Trophoblast cell (in vitro differentiated cells and primary cell): ENCODE measurements around the gene ITGB1.
"Not testable (repeated sequence)": the region's sequence is repeated elsewhere in the genome, so short reads cannot be mapped to it uniquely, and the experiment has no call there.

Source experiments
- DNase-seq, 2 donors: peaks; one replicate each; pipeline ENCODE4 v3.0.0-alpha.2; 2016
- H2AFZ ChIP-seq: 2 replicates; pipeline ENCODE4 v1.6.1; 2013; ENCODE audit warnings: low read length, moderate library complexity, mild to moderate bottlenecking; ENCODE audit not compliant: insufficient read depth, poor library complexity
- H2AK5ac ChIP-seq: 2 replicates; pipeline ENCODE4 v1.6.1; 2013; ENCODE audit warnings: mild to moderate bottlenecking, low read length
- H2BK120ac ChIP-seq: 2 replicates; pipeline ENCODE4 v1.6.1; 2013; ENCODE audit warnings: low read length, mild to moderate bottlenecking, moderate library complexity; ENCODE audit not compliant: insufficient read depth, poor library complexity
- H2BK12ac ChIP-seq: 2 replicates; pipeline ENCODE4 v1.6.1; 2013; ENCODE audit warnings: mild to moderate bottlenecking, low read length, moderate library complexity
- H2BK5ac ChIP-seq: 2 replicates; pipeline ENCODE4 v1.6.1; 2013; ENCODE audit warnings: low read length, low read depth, moderate library complexity, mild to moderate bottlenecking; ENCODE audit not compliant: poor library complexity
- H3K14ac ChIP-seq: 2 replicates; pipeline ENCODE4 v1.6.1; 2013; ENCODE audit warnings: mild to moderate bottlenecking, low read length
- H3K18ac ChIP-seq: 2 replicates; pipeline ENCODE4 v1.6.1; 2013; ENCODE audit warnings: mild to moderate bottlenecking, low read length
- H3K23ac ChIP-seq: 2 replicates; pipeline ENCODE4 v1.6.1; 2013; ENCODE audit warnings: low read length
- H3K27ac ChIP-seq: 2 replicates; pipeline ENCODE4 v1.5.1; 2013; ENCODE audit warnings: low read depth, mild to moderate bottlenecking, inconsistent platforms, low read length, moderate library complexity
- H3K27me3 ChIP-seq: 2 replicates; pipeline ENCODE4 v1.6.1; 2013; ENCODE audit warnings: inconsistent platforms, mild to moderate bottlenecking, low read length, moderate library complexity; ENCODE audit not compliant: insufficient read depth
- H3K36me3 ChIP-seq, 2 experiments: 1 replicate in 1 of 2; 2 replicates in 1 of 2; pipeline ENCODE4 v1.6.1; 2013; ENCODE audit warnings: low read length in 2 of 2, mild to moderate bottlenecking in 2 of 2, moderate library complexity in 1 of 2; ENCODE audit not compliant: insufficient read depth in 2 of 2, control insufficient read depth in 1 of 2
- H3K4ac ChIP-seq: 2 replicates; pipeline ENCODE4 v1.6.1; 2013; ENCODE audit warnings: low read depth, mild to moderate bottlenecking, low read length, moderate library complexity
- H3K4me1 ChIP-seq, 2 experiments: 1 replicate in 1 of 2; 2 replicates in 1 of 2; pipeline ENCODE4 v1.6.1; 2013; ENCODE audit warnings: low read length in 2 of 2, mild to moderate bottlenecking in 2 of 2, moderate library complexity in 1 of 2; ENCODE audit not compliant: insufficient read depth in 2 of 2, control insufficient read depth in 1 of 2
- H3K4me2 ChIP-seq: 2 replicates; pipeline ENCODE4 v1.6.1; 2013; ENCODE audit warnings: inconsistent platforms, mild to moderate bottlenecking, low read length, moderate library complexity
- H3K4me3 ChIP-seq: 2 replicates; pipeline ENCODE4 v1.5.1; 2013; ENCODE audit warnings: mild to moderate bottlenecking, low read depth, low read length, inconsistent platforms
- H3K79me1 ChIP-seq: one replicate; pipeline ENCODE4 v1.6.1; 2013; ENCODE audit warnings: low read length
- H3K79me2 ChIP-seq: 2 replicates; pipeline ENCODE4 v1.6.1; 2013; ENCODE audit warnings: low read length, mild to moderate bottlenecking; ENCODE audit not compliant: control insufficient read depth, insufficient read depth, poor library complexity
- H3K9ac ChIP-seq: 2 replicates; pipeline ENCODE4 v1.6.1; 2013; ENCODE audit warnings: mild to moderate bottlenecking, low read length
- H3K9me3 ChIP-seq: 2 replicates; pipeline ENCODE4 v1.6.1; 2013; ENCODE audit warnings: low read depth, mild to moderate bottlenecking, control low read depth, inconsistent platforms, low read length; ENCODE audit not compliant: insufficient read depth
- H4K12ac ChIP-seq: 2 replicates; pipeline ENCODE4 v1.6.1; 2013; ENCODE audit warnings: low read depth, mild to moderate bottlenecking, low read length, moderate library complexity
- H4K8ac ChIP-seq: 2 replicates; pipeline ENCODE4 v1.6.1; 2013; ENCODE audit warnings: low read depth, mild to moderate bottlenecking, low read length, moderate library complexity
- H4K91ac ChIP-seq: one replicate; pipeline ENCODE4 v1.6.1; 2013; ENCODE audit warnings: low read depth, mild to moderate bottlenecking, low read length, moderate library complexity
- WGBS: extraction: QIAGEN DNeasy Blood & Tissue Kit; methylation state at CpG from one replicate; pipeline ENCODE4 v1.1.7; 2013; ENCODE audit warnings: missing lambda C conversion rate; ENCODE audit not compliant: insufficient read length, insufficient coverage; ENCODE audit errors: extremely low coverage; 5-methylcytosine and 5-hydroxymethylcytosine counted together

The ITGB1 gene

GRCh38 chr10:32911285-32912016 is 46.6 kb downstream of the ITGB1 start:
- WGBS = no CpG with 5 or more reads among the region's 11 CpGs
- H4K8ac ChIP-seq = no peak overlapping the region
- no peaks in the 10 kb centered on the region for H3K27me3 ChIP-seq
- H3K9ac ChIP-seq = no peak overlapping the region
- H3K9me3 ChIP-seq = no peaks in the 10 kb centered on the region
- H2BK12ac ChIP-seq = no peak overlapping the region
- H3K79me1 ChIP-seq = no peaks in the 10 kb centered on the region
- H4K91ac ChIP-seq = no peak overlapping the region
- no peak overlapping the region for H2AFZ ChIP-seq
- peaks cover 0 to 3% of the 10 kb centered on the region in 2 experiments for H3K4me1 ChIP-seq
- peaks cover 15 to 22% of the 10 kb centered on the region in 2 experiments for H3K36me3 ChIP-seq
- DNase-seq = no peak
- H3K23ac ChIP-seq = no peak overlapping the region
- H3K4me3 ChIP-seq = no peak overlapping the region
- H3K14ac ChIP-seq = no peak overlapping the region
- no peak overlapping the region for H2BK5ac ChIP-seq
- no peak overlapping the region for H3K4me2 ChIP-seq
- no peak overlapping the region for H3K18ac ChIP-seq
- no peak overlapping the region for H2BK120ac ChIP-seq
- no peak overlapping the region for H2AK5ac ChIP-seq
- H3K4ac ChIP-seq = no peak overlapping the region
- H4K12ac ChIP-seq = no peak overlapping the region
- H3K79me2 ChIP-seq = peaks cover 2% of the 10 kb centered on the region
- no peak overlapping the region for H3K27ac ChIP-seq

GRCh38 chr10:32909970-32910369 is 48.1 kb downstream of the ITGB1 start:
- not testable (repeated sequence) for H3K79me2 ChIP-seq, H3K4me2 ChIP-seq, H2BK120ac ChIP-seq, H4K8ac ChIP-seq, H2AK5ac ChIP-seq, H3K23ac ChIP-seq, H3K9ac ChIP-seq, H4K12ac ChIP-seq, H3K9me3 ChIP-seq, H4K91ac ChIP-seq, H3K27ac ChIP-seq, H2BK12ac ChIP-seq, H3K4ac ChIP-seq, H3K79me1 ChIP-seq, H3K18ac ChIP-seq, H3K14ac ChIP-seq, H3K4me1 ChIP-seq, H2AFZ ChIP-seq, H3K27me3 ChIP-seq, H3K4me3 ChIP-seq, H2BK5ac ChIP-seq
- DNase-seq = peak; percentile 58 to 91
- H3K36me3 ChIP-seq = peaks cover 17 to 26% of the 10 kb centered on the region in 2 experiments
- WGBS = no CpG with 5 or more reads among the region's 7 CpGs

DNA sequence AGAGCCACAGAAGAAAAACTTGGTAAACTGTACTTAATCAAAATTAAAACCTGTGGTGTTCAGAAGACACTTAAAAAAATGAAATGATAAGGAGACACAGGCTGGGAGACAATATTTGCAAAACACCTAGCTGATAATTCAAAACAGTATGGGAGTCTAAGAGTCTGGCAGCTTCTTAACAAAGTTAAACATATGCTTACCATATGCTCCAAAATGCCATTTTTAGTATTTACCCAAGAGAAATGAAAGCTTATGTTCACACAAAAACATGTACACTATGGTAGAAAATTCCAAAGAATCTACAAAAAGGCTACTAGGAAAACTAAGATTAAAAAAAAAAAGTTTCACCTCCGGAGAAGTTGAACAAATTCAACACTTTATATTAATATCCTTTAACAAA is 48.6 kb downstream of the ITGB1 start:
- no peak overlapping the region for H2BK120ac ChIP-seq
- no peak for DNase-seq

GRCh38 chr10:32906595-32906994 is 51.4 kb downstream of the ITGB1 start:
- H3K4me2 ChIP-seq = no peak overlapping the region
- no peak overlapping the region for H3K14ac ChIP-seq
- no peaks in the 10 kb centered on the region for H3K79me1 ChIP-seq
- H2BK120ac ChIP-seq = no peak overlapping the region
- peaks cover 16 to 25% of the 10 kb centered on the region in 2 experiments for H3K36me3 ChIP-seq
- H3K18ac ChIP-seq = no peak overlapping the region
- H3K9me3 ChIP-seq = no peaks in the 10 kb centered on the region
- peaks cover 0 to 3% of the 10 kb centered on the region in 2 experiments for H3K4me1 ChIP-seq
- no peak overlapping the region for H3K4me3 ChIP-seq
- no peak overlapping the region for H3K9ac ChIP-seq
- H3K4ac ChIP-seq = no peak overlapping the region
- no peak overlapping the region for H2BK12ac ChIP-seq
- H2BK5ac ChIP-seq = no peak overlapping the region
- no peak overlapping the region for H4K8ac ChIP-seq
- H3K27ac ChIP-seq = no peak overlapping the region
- H3K79me2 ChIP-seq = peaks cover 2% of the 10 kb centered on the region
- H2AK5ac ChIP-seq = no peak overlapping the region
- no peak overlapping the region for H3K23ac ChIP-seq
- H3K27me3 ChIP-seq = no peaks in the 10 kb centered on the region
- H4K91ac ChIP-seq = no peak overlapping the region
- DNase-seq = peak in 1 of 2 donors; percentile 15
- H2AFZ ChIP-seq = no peak overlapping the region
- WGBS = no CpG with 5 or more reads among the region's 4 CpGs
- H4K12ac ChIP-seq = no peak overlapping the region

More for the DNA sequence above, 48.6 kb downstream of the ITGB1 start:
- H3K4me3 ChIP-seq = no peak overlapping the region
- H4K91ac ChIP-seq = no peak overlapping the region
- no peak overlapping the region for H2AK5ac ChIP-seq
- peaks cover 0 to 3% of the 10 kb centered on the region in 2 experiments for H3K4me1 ChIP-seq
- no peak overlapping the region for H3K4me2 ChIP-seq
- H3K9me3 ChIP-seq = no peaks in the 10 kb centered on the region
- H3K9ac ChIP-seq = no peak overlapping the region
- H3K27ac ChIP-seq = no peak overlapping the region
- H4K12ac ChIP-seq = no peak overlapping the region
- H3K79me1 ChIP-seq = no peaks in the 10 kb centered on the region
- no peak overlapping the region for H3K23ac ChIP-seq
- H3K4ac ChIP-seq = no peak overlapping the region
- no peak overlapping the region for H2BK12ac ChIP-seq
- H3K79me2 ChIP-seq = peaks cover 2% of the 10 kb centered on the region
- H3K14ac ChIP-seq = no peak overlapping the region
- no peak overlapping the region for H2AFZ ChIP-seq
- WGBS = no CpG with 5 or more reads among the region's 1 CpG
- H2BK5ac ChIP-seq = no peak overlapping the region
- peaks cover 17 to 26% of the 10 kb centered on the region in 2 experiments for H3K36me3 ChIP-seq
- H4K8ac ChIP-seq = no peak overlapping the region
- H3K27me3 ChIP-seq = no peaks in the 10 kb centered on the region
- H3K18ac ChIP-seq = no peak overlapping the region
